Mesothelial cell of epicardium (in vitro differentiated cells): ENCODE data around the gene SORBS2. TPM values are rescaled to one million over a fixed set of nuclear protein-coding genes. Genes with fewer than 3 reads are reported as not detected.

Source experiments
- DNase-seq, 2 experiments: peaks; one replicate each; pipeline ENCODE4 v3.0.0; 2021; ENCODE audit warnings: low spot score in 2 of 2; ENCODE audit not compliant: unreplicated experiment in 2 of 2
- H3K27ac Mint-ChIP-seq: 2 replicates; pipeline ENCODE4 v1.8.0; 2021; ENCODE audit warnings: mixed read lengths
- H3K27me3 Mint-ChIP-seq: 2 replicates; pipeline ENCODE4 v1.8.0; 2021; ENCODE audit warnings: low read depth, mixed read lengths
- H3K36me3 Mint-ChIP-seq: 2 replicates; pipeline ENCODE4 v1.8.0; 2021; ENCODE audit warnings: mixed read lengths
- H3K4me1 Mint-ChIP-seq: 2 replicates; pipeline ENCODE4 v1.8.0; 2021; ENCODE audit warnings: mixed read lengths
- H3K4me3 Mint-ChIP-seq: 2 replicates; pipeline ENCODE4 v1.8.0; 2021; ENCODE audit warnings: mild to moderate bottlenecking, moderate library complexity, mixed read lengths
- H3K9me3 Mint-ChIP-seq: 2 replicates; pipeline ENCODE4 v1.8.0; 2021; ENCODE audit warnings: mixed read lengths
- CTCF ChIP-seq: fragments of 200-600 bp; sonication (generic); IDR thresholded peaks from one replicate; pipeline ENCODE4 v1.5.0; 2021; ENCODE audit warnings: antibody characterized with exemption; ENCODE audit not compliant: unreplicated experiment
- total RNA-seq: library from RNA; stranded (reverse); gene quantifications from 3 replicates; pipeline ENCODE4 v1.2.1, GENCODE V29; 2021

Gene SORBS2
- total RNA-seq, 1 donor from 2014 or later, result 11.0 TPM

GRCh38 chr4:185554365-185555126 is 257.4 kb downstream of the SORBS2 start:
- Mint-ChIP-seq H3K9me3 (peaks cover 36% of the 10 kb centered on the region), H3K27me3 (peaks cover 2% of the 10 kb centered on the region), H3K4me1 (peaks cover 8% of the 10 kb centered on the region), H3K27ac (no peak overlapping the region), H3K4me3 (no peak overlapping the region), H3K36me3 (no peaks in the 10 kb centered on the region)
- no peak for DNase-seq
- TF ChIP-seq CTCF, result no peak

GRCh38 chr4:185552254-185552653 is 259.7 kb downstream of the SORBS2 start:
- Mint-ChIP-seq H3K36me3 (no peaks in the 10 kb centered on the region), H3K4me1 (peaks cover 8% of the 10 kb centered on the region), H3K27me3 (peaks cover 2% of the 10 kb centered on the region), H3K27ac (no peak overlapping the region), H3K4me3 (no peak overlapping the region), H3K9me3 (peaks cover 14% of the 10 kb centered on the region)
- DNase-seq, result no peak
- no peak for TF ChIP-seq CTCF

- TF ChIP-seq CTCF, result no peak
- Mint-ChIP-seq H3K9me3 (peaks cover 3% of the 10 kb centered on the region), H3K4me3 (no peak overlapping the region), H3K27me3 (peaks cover 2% of the 10 kb centered on the region), H3K36me3 (no peaks in the 10 kb centered on the region), H3K4me1 (peaks cover 8% of the 10 kb centered on the region), H3K27ac (no peak overlapping the region)
- no peak for DNase-seq
Observed at GRCh38 chr4:185550933-185551332, 261.1 kb downstream of the SORBS2 start.

GRCh38 chr4:185549095-185549639 is 262.8 kb downstream of the SORBS2 start:
- Mint-ChIP-seq H3K4me3 (no peak overlapping the region), H3K4me1 (peaks cover 5% of the 10 kb centered on the region), H3K9me3 (no peaks in the 10 kb centered on the region), H3K27ac (no peak overlapping the region), H3K27me3 (peaks cover 2% of the 10 kb centered on the region), H3K36me3 (no peaks in the 10 kb centered on the region)
- no peak for DNase-seq
- TF ChIP-seq CTCF, result no peak

GRCh38 chr4:185548587-185548986 is 263.4 kb downstream of the SORBS2 start:
- no peak for TF ChIP-seq CTCF
- Mint-ChIP-seq H3K36me3 (no peaks in the 10 kb centered on the region), H3K9me3 (no peaks in the 10 kb centered on the region), H3K27me3 (peaks cover 2% of the 10 kb centered on the region), H3K4me1 (peaks cover 5% of the 10 kb centered on the region), H3K27ac (no peak overlapping the region), H3K4me3 (no peak overlapping the region)
- DNase-seq, result no peak
